HCEC 1CT (cell line): ENCODE data around the gene CADPS2.

Experiments used
- DNase-seq: peaks from one replicate; pipeline ENCODE4 v3.0.0-alpha.2; 2017

Gene CADPS2

GRCh38 chr7:122886357-122887081 is at the start of gene CADPS2:
Gene CADPS2 (minus strand): TSS chr7:122886460. CDS start chr7:122886337, 123 bp downstream.
- peak; percentile 33 for DNase-seq

DNA sequence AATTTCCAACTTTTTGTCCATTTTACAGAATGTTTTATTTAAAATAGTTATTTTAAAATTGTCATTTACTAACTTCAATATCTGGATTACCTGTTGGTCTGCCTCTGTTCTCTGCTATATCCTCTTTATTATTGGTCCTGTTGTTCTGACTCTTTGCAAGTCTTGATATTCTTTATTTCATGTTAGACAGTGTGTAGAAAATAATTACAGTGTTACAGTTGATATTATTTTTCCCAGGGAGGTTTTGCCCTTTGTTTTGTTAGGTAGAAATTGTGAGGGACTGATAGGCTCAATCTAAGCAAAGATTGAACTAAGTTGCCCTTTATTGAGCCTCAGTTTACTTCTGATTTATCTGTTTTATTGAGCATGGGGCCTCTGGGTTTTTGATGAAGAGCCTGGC is 49.4 kb upstream of the CADPS2 start:
- DNase-seq: no peak

- DNase-seq: no peak
Observed at GRCh38 chr7:122919643-122920181, 33.5 kb upstream of the CADPS2 start.

GRCh38 chr7:122914812-122915211 is 28.6 kb upstream of the CADPS2 start:
- no peak for DNase-seq

GRCh38 chr7:122913608-122914007 is 27.3 kb upstream of the CADPS2 start:
- DNase-seq: no peak

- DNase-seq: no peak
Observed at GRCh38 chr7:122902751-122903495, 16.7 kb upstream of the CADPS2 start.

DNA sequence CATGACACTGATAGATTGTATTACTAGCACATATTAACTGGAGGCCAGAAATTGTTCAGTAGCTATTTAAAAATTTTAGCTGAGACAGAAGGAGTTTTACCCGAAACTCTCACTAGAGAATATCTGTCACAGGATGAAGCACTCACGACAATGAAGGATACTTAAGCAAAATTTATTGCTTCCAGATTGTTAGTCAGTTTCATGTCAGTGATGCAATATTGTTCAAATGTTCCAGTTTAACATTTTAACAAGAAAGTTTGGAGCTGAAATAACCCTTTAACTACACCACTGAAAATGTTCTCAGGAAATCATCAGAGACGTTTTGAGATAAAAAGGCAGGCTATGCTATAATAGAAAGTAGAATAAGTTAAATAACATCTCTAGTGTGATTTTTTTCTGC is 15.0 kb upstream of the CADPS2 start:
- no peak for DNase-seq

GRCh38 chr7:122896509-122896908 is 10.2 kb upstream of the CADPS2 start:
- DNase-seq: no peak

DNA sequence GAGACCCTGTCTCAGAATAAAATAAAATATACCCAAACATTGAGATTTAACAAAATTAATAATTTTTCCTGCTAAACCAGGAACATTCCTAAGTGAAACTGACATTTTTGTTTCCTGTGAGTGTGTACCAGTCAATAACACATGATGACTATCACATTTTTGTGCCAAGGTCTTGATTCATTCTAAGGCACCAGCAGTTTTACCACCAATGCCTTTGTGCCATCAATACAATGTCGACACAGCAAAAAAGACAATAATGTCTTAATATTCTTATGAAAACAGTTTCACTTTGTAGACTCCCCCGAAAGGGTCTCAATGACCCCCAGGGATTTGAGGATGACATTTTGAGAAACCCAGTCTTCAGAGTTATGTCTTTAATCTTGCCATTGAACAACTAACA is 7.2 kb upstream of the CADPS2 start:
- DNase-seq: no peak

- DNase-seq: no peak
Observed at GRCh38 chr7:122889116-122889515, 2.9 kb upstream of the CADPS2 start.

DNA sequence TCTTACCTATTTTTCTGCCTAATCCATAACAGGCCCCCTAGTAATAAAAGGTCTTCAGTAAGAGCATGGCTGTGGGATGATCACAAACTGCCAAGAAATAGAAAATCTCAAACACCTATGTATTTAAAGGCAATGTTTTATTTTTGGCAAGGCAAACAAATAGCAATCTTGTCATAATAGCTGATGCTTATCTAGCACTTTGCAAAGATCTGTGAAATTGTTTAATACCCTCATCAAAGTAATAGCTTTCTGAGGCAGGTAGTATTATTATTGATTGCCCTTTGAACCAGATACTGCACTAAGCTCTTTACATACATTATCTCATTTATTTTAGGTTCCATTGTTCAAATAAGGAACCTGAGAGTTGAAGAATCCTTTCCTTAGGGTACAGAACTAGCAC is 1.6 kb upstream of the CADPS2 start:
- no peak for DNase-seq

GRCh38 chr7:122887198-122887597 is 938 bp upstream of the CADPS2 start:
- peak; percentile 3 for DNase-seq

GRCh38 chr7:122885583-122886356 is 490 bp downstream of the CADPS2 start:
- DNase-seq: no peak

DNA sequence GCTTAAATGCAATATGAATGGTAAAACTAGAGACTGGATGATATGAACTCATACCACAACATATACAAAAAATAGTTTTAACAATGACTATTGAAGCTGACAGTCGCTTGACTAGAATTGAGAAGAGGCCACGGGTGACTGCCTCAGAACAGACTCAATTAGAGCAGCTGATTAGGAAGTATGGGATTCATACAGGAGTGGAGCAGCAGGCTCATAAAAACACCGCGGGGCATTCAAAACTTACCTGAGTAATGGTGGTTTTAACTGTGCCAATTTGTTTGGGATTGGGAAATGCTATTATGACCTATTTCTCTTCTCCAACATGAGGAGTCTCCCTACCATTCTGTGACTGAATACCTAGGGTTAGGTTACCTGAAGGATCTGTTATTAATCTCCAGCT is 2.1 kb downstream of the CADPS2 start:
- no peak for DNase-seq

DNA sequence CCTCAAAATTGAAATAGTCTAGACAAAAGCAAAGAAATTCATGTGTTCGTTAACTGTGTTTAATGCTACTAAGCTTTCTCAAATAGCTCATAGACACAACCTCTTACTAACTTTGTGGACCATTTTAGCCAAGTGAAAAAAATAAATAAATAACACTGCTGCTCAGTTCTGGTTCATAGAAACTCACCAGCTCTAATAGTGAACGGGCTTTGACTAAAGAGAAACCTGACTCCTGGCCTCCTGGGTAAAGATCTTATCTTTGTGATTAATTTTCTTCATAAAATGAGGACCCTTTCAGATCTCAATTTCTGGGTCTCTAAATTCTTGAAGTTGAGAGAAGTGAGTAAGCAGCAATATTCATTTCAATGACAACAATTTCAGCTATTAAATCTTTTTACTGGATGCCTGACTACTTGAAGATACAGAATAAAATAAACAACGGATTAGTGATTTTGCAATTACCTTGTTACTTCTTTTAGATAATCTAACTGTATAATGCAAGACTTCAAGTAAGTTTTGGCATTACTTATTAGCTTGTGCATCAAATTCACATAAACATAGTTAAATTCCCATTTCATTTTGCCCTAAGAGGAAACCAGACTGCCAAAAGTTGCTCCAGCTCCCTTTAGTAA is 3.1 kb downstream of the CADPS2 start:
- DNase-seq: no peak

DNA sequence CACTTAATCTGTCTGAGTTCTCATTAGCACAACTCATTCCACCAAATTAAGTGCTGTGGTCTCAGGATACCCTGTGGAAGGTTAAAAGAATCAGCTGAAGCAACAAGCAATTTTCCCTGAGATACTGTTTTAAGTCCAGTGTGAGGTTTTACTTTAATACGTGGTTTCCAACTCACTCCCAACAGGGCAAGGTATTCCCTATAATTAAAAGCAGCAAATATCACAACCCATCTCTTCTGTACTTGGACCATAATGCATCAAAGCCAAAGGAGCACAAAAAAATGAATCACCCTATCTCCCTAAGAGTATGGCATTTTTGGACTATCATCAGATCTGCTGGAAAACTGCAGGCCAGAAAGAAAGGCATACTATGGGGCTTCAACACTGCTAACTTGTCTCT is 4.9 kb downstream of the CADPS2 start:
- DNase-seq: no peak

DNA sequence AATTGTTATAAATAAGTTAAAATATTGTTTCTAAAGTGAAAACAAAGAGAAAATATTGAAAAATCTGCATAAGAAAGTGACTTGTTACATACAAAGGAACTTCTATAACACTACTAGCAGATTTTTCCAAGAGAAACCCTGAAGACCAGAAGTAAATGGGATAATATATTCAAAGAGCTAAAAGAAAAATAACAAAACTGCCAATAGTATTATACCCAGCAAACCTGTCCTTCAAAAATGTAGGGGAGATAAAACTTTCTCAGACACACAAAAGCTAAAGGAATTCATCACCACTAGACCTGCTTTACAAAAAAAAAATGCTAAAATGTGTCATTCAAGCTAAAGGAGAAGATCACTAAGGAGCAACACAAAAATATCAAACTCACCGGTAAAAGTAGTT is 17.0 kb downstream of the CADPS2 start:
- no peak for DNase-seq

DNA sequence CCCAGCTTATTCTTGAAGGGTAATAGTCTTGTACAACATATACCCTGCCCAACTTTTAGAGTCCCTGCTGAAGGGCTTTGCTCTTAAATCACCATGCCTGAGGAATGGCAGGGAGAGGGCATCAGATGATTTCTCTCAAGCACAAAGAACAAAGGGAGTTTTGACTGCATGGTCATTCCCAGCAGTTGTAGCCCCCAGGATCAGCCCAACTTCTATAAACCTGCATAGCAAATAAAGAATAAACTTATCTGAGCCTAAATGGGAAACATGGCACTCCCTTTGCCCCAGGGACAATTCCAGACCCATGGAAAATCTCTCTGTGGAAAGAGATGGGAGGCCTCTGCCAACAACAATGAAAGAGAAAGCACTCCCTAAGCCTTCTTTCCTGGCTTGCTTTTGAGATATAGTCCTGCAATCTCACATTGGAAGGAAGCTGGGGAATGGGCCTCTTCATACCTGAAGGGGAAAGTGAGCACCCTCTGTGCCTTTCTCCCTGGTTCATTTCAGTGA is 18.7 kb downstream of the CADPS2 start:
- no peak for DNase-seq

GRCh38 chr7:122864838-122865237 is 21.4 kb downstream of the CADPS2 start:
- DNase-seq: no peak

DNA sequence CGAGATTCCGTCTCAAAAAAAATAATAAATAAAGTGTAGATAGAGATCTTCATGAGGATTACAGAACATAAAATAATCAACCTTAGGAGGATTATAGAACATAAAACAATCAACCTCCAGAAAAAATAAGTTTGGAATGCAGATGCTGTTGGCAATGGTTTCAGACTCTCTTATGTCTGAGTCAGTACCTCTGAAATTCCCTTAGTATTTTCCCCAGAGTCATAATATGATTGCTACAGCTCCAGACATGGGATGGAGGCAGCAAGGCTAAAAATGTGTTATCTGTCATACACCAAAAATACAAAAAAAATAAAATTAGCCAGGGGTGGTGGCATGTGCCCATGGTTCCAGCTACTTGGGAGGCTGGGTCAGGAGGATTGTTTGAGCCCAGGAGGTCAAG is 22.2 kb downstream of the CADPS2 start:
- no peak for DNase-seq

DNA sequence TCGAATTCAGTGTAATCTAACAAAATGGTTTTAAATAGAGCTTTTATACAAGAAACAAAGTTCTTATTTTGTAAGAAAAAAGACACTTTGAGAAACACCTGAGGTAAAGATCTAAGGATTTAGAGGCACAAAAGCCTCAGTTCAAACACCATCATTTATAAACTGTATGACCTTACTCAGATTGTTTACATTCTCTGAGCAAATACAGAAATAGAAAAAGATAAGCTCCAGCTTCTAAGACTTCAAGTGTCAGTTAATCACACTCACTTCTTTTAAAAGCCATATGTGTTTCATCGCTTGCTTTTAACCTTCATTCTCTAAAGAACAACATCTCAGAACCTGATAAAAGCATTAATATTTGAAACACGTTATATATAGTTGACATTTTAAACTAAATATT is 27.9 kb downstream of the CADPS2 start:
- DNase-seq: no peak

DNA sequence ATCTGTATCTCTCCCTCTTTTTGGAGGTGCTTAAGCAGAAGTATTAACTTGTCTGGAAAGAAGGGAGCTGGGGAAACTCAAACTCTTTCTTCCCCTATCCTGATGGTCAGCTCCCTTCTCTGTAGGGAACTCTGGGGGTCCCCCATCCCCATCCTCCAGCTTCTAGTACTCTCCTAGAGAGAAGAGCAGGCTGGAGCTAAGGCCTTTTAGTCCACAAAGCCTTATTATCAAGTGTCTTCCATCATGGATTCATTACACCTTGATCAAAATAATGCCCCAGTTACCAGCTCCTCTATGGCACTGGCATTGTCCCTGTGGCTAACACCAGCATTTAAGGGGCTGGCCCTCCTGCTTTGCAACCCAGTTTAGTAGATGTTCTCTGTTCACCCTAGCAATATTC is 35.7 kb downstream of the CADPS2 start:
- no peak for DNase-seq

DNA sequence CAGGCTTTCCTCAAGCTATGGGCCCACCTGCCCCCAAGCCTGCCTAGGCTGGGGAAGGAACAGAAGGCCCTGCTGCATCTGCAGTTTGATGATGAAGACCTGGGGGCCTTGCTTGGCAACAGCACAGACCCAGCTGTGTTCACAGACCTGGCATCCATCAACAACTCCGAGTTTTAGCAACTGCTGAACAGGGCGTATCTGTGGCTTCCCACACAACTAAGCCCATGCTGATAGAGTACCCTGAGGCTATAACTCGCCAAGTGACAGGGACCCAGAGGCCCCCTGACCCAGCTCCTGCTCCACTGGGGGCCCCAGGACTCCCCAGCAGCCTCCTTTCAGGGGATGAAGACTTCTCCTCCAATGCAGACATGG is 36.3 kb downstream of the CADPS2 start:
- DNase-seq: no peak
